Heart left ventricle (tissue), 16 donors: ENCODE data around the gene CIP2A. TPM values are rescaled to one million over a fixed set of nuclear protein-coding genes. Genes with fewer than 3 reads are reported as not detected.

Experiments used
- ATAC-seq, 4 donors: fragments of 200-7000 bp; cut with Tn5 transposase; one replicate each; pipeline ENCODE4 v1.9.1; 2020 to 2022; ENCODE audit warnings: moderate library complexity in 4 of 4, mild to moderate bottlenecking in 3 of 4, moderate number of reproducible peaks in 1 of 4
- DNase-seq, 5 donors: peaks; one replicate each; pipeline ENCODE4 v3.0.0-alpha.2; 2020
- H3K27ac ChIP-seq, 12 donors: fragments of 200-600 bp; sonication (generic) in 4 of 12; one replicate each; pipeline versions ENCODE4 v1.5.0 to v1.8.0; 2016 to 2022; ENCODE audit warnings: mild to moderate bottlenecking in 2 of 12
- H3K27me3 ChIP-seq, 9 donors: fragments of 200-600 bp; sonication (generic) in 2 of 9; one replicate each; pipeline versions ENCODE4 v1.5.1 to v1.8.0; 2016 to 2022; ENCODE audit warnings: mild to moderate bottlenecking in 3 of 9
- H3K36me3 ChIP-seq, 9 donors: fragments of 200-600 bp; sonication (generic) in 2 of 9; one replicate each; pipeline versions ENCODE4 v1.5.0 to v1.8.0; 2018 to 2022; ENCODE audit warnings: mild to moderate bottlenecking in 2 of 9
- H3K4me1 ChIP-seq, 12 donors: fragments of 200-600 bp; sonication (generic) in 4 of 12; one replicate each; pipeline versions ENCODE4 v1.5.0 to v1.8.0; 2016 to 2022; ENCODE audit warnings: mild to moderate bottlenecking in 3 of 12
- H3K4me3 ChIP-seq, 12 donors: fragments of 200-600 bp; sonication (generic) in 4 of 12; one replicate each; pipeline versions ENCODE4 v1.5.0 to v1.8.0; 2017 to 2022; ENCODE audit warnings: mild to moderate bottlenecking in 9 of 12, moderate library complexity in 4 of 12
- H3K9me3 ChIP-seq, 12 donors: fragments of 200-600 bp; sonication (generic) in 4 of 12; one replicate each; pipeline versions ENCODE4 v1.5.0 to v1.8.0; 2016 to 2022; ENCODE audit warnings: mild to moderate bottlenecking in 1 of 12
- POLR2A ChIP-seq, 2 donors: fragments of 450-650 bp; IDR thresholded peaks; one replicate each; pipeline ENCODE4 v1.6.1; 2017; ENCODE audit warnings: antibody characterized with exemption in 2 of 2, mild to moderate bottlenecking in 2 of 2, moderate library complexity in 2 of 2
- WGBS, 4 donors: extraction: QIAGEN DNeasy Blood & Tissue Kit in 2 of 4; methylation state at CpG; one replicate each; pipeline versions ENCODE4 v1.1.5 to v1.1.7; 2013 to 2018; 5-methylcytosine and 5-hydroxymethylcytosine counted together
- intact Hi-C, 10 donors: fragments of 100-400 bp; cut with DNase I; formaldehyde crosslinking; loops; one replicate each; pipeline versions ENCODE4 v1.11.1 to v1.14.2; 2022
- polyA plus RNA-seq, 2 donors: library from polyadenylated mRNA; stranded (reverse); fragments of 200-250 nt; gene quantifications; one replicate each; pipeline ENCODE4 v1.2.3, GENCODE V29; 2013
- total RNA-seq, 9 donors: library from RNA; depleted of rRNA in 2 of 9; stranded (reverse); fragments of >200 nt in 2 of 9; fragmentation: NEBNext Ultra II Directional in 3 of 9; extraction: Animal tissue kit (Norgen Biotek cat#: 25700) in 3 of 9; gene quantifications; one replicate each; pipeline versions ENCODE4 v1.1.0 to v1.2.4, GENCODE V29; 2016 to 2023
- TF ChIP-seq, protein P1 (sequence below), 12 donors: fragments of 200-600 bp; sonication (generic) in 4 of 12; IDR thresholded peaks; one replicate each; pipeline versions ENCODE4 v1.5.0 to v1.8.0; 2018 to 2022; ENCODE audit warnings: antibody characterized with exemption in 12 of 12, mild to moderate bottlenecking in 5 of 12
- donor health status: ischemic (EF 13 %, LVEDD 7.1; RV severe dilation, severe dysfunction).
- donor health status: healthy with polysubstance abuse.
- donor health status: DM: no; HTN: yes; CAD: no.
- donor health status: DM: no; HTN: no; CAD: no.
- donor health status: ischemic (EF 25% LVEDD 6.9; RV normal size, moderate dysfunction).
- donor health status: ischemic (EF 25% LVEDD 5.7; RV mildly dilated, moderate dysfunction).
- donor health status: healthy.
- donor health status: DM: yes; HTN: yes; CAD: no.
- donor health status: ischemic (EF 35%, LVEDD 5.7; RV mildly dilated, moderate dysfunction).
- donor health status: nonischemic (EF 11% LVEDD 7.7; RV severe dilation, severe dysfunction).
- donor health status: DM: yes; HTN: yes; CAD: no.
- donor health status: PGD.
- donor health status: ischemic (EF 29% LVEDD 5.4; RV normal size, mild dysfunction).
- donor health status: nonischemic (EF 23%, LVEDD 6.1; RV moderate dilation, normal function).

CIP2A gene
- total and polyA plus RNA-seq, 11 donors = 0.19 to 4.7 (median 1.2) TPM

DNA sequence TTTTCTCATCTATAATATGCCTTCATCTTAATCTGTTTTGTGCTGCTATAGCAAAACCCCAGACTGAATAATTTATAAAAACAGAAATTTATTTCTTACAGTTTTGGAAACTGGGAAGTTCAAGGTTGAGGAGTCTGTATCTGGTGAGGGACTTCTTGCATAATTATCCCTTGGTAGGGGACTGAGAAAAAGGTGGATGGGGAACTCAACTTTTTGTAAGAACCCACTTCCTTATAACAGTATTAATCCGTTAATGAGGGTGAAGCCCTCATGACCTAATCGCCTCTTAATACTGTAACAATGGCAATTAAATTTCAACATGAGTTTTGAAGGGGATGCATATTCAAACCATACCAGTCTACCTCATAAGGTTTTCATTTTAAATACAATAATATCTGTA, 61.4 kb downstream of the CIP2A start:
- no peak for DNase-seq
- ATAC-seq = no peak
- no peaks in the 10 kb centered on the region for H3K9me3 ChIP-seq
- H3K4me3 ChIP-seq = no peak overlapping the region
- WGBS, 4 donors = 84 to 92% (median 88%) methylated on average over 2 of the region's 2 CpGs
- H3K36me3 ChIP-seq = no peaks in the 10 kb centered on the region
- peaks cover 0 to 44% (median 18%) of the 10 kb centered on the region in 12 donors for H3K4me1 ChIP-seq
- peak overlapping the region in 7 of 12 donors; percentile 31 to 85 (median 73) for H3K27ac ChIP-seq
- intact Hi-C loops = no loop called here
- no peaks in the 10 kb centered on the region for H3K27me3 ChIP-seq
- TF ChIP-seq, protein P1, sequence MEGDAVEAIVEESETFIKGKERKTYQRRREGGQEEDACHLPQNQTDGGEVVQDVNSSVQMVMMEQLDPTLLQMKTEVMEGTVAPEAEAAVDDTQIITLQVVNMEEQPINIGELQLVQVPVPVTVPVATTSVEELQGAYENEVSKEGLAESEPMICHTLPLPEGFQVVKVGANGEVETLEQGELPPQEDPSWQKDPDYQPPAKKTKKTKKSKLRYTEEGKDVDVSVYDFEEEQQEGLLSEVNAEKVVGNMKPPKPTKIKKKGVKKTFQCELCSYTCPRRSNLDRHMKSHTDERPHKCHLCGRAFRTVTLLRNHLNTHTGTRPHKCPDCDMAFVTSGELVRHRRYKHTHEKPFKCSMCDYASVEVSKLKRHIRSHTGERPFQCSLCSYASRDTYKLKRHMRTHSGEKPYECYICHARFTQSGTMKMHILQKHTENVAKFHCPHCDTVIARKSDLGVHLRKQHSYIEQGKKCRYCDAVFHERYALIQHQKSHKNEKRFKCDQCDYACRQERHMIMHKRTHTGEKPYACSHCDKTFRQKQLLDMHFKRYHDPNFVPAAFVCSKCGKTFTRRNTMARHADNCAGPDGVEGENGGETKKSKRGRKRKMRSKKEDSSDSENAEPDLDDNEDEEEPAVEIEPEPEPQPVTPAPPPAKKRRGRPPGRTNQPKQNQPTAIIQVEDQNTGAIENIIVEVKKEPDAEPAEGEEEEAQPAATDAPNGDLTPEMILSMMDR (IDR thresholded peaks at IDR 0.05) = no peak
- TF ChIP-seq POLR2A (IDR thresholded peaks at IDR 0.05) = no peak

- ATAC-seq = no peak
- H3K9me3 ChIP-seq = no peaks in the 10 kb centered on the region
- intact Hi-C loops = no loop called here
Measured at GRCh38 chr3:108527109-108527508, 62.1 kb downstream of the CIP2A start.

GRCh38 chr3:108525971-108526370, 63.3 kb downstream of the CIP2A start:
- Histone ChIP-seq H3K9me3 (no peaks in the 10 kb centered on the region), H3K36me3 (no peaks in the 10 kb centered on the region), H3K27ac (no peak overlapping the region), H3K27me3 (no peaks in the 10 kb centered on the region), H3K4me1 (peaks cover 0 to 44% (median 18%) of the 10 kb centered on the region in 12 donors), H3K4me3 (no peak overlapping the region)
- TF ChIP-seq, protein P1 (IDR thresholded peaks at IDR 0.05) = no peak
- TF ChIP-seq POLR2A (IDR thresholded peaks at IDR 0.05) = no peak
- DNase-seq (no peak), ATAC-seq (no peak)
- WGBS, 4 donors = 86 to 94% (median 93%) methylated on average over 2 of the region's 2 CpGs
- intact Hi-C loops = no loop called here

More at GRCh38 chr3:108527109-108527508, 62.1 kb downstream of the CIP2A start:
- Histone ChIP-seq H3K4me1 (peaks cover 0 to 44% (median 18%) of the 10 kb centered on the region in 12 donors), H3K27ac (peak overlapping the region in 7 of 12 donors; percentile 11 to 85 (median 64)), H3K4me3 (no peak overlapping the region), H3K36me3 (no peaks in the 10 kb centered on the region), H3K27me3 (no peaks in the 10 kb centered on the region)
- no peak for DNase-seq
- TF ChIP-seq, protein P1 (IDR thresholded peaks at IDR 0.05) = no peak
- no peak for TF ChIP-seq POLR2A (IDR thresholded peaks at IDR 0.05)

DNA sequence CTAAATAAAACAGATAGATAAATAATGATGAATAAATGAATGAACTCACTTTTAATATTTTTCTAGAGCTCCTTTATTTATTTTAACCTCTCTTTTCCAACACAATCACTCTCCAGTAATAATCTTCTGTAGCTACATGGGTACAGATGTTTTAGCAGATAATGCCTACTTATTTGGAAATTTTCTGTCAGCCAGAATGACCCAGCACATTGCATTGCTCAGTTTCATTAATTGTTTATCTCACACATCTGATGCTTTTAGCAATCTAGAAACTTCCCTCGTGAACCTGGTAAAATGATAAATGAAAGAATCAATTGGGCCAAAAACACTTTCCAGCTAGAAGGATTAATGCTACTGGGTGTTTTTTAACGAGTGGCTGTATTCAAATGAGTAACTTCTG, 64.0 kb downstream of the CIP2A start:
- Histone ChIP-seq H3K36me3 (no peaks in the 10 kb centered on the region), H3K27me3 (no peaks in the 10 kb centered on the region), H3K4me3 (no peak overlapping the region), H3K4me1 (peaks cover 0 to 44% (median 18%) of the 10 kb centered on the region in 12 donors), H3K9me3 (no peaks in the 10 kb centered on the region), H3K27ac (peak overlapping the region in 2 of 12 donors; percentile 5 to 15)
- 79 to 91% (median 84%) methylated on average over 2 of the region's 2 CpGs for WGBS, 4 donors
- TF ChIP-seq, protein P1 (IDR thresholded peaks at IDR 0.05) = no peak
- no peak for TF ChIP-seq POLR2A (IDR thresholded peaks at IDR 0.05)
- DNase-seq = no peak
- ATAC-seq = no peak
- intact Hi-C loops = no loop called here
